GM19043 (cell line): ENCODE data around the gene MADCAM1.
"Not testable (repeated sequence)": the region's sequence is repeated elsewhere in the genome, so short reads cannot be mapped to it uniquely, and the experiment has no call there.

Experiments used
- ATAC-seq: cut with Tn5 transposase; IDR thresholded peaks from one replicate; pipeline ENCODE4 v1.9.1; 2021; ENCODE audit warnings: low read depth; ENCODE audit not compliant: unreplicated experiment

MADCAM1 gene

GRCh38 chr19:464208-464545 lies 32.1 kb upstream of the MADCAM1 start:
- ATAC-seq = no peak

- no peak for ATAC-seq
Observed at GRCh38 chr19:465056-465816, 31.1 kb upstream of the MADCAM1 start.

GRCh38 chr19:467554-467953 lies 28.7 kb upstream of the MADCAM1 start:
- no peak for ATAC-seq

- no peak for ATAC-seq
Observed at GRCh38 chr19:468587-469256, 27.6 kb upstream of the MADCAM1 start.

- no peak for ATAC-seq
Observed at GRCh38 chr19:469833-470232, 26.5 kb upstream of the MADCAM1 start.

GRCh38 chr19:470701-471100 lies 25.6 kb upstream of the MADCAM1 start:
- ATAC-seq = no peak

GRCh38 chr19:472005-472858 lies 24.1 kb upstream of the MADCAM1 start:
- no peak for ATAC-seq

GRCh38 chr19:474126-475078 lies 21.9 kb upstream of the MADCAM1 start:
- no peak for ATAC-seq

GRCh38 chr19:475360-475759 lies 20.9 kb upstream of the MADCAM1 start:
- no peak for ATAC-seq

- no peak for ATAC-seq
Observed at GRCh38 chr19:478236-478903, 17.9 kb upstream of the MADCAM1 start.

GRCh38 chr19:478976-479375 lies 17.3 kb upstream of the MADCAM1 start:
- ATAC-seq = no peak

- no peak for ATAC-seq
Observed at GRCh38 chr19:480016-480855, 16.1 kb upstream of the MADCAM1 start.

- ATAC-seq = not testable (repeated sequence)
Observed at GRCh38 chr19:481100-481499, 15.2 kb upstream of the MADCAM1 start.

GRCh38 chr19:482186-483041 lies 13.9 kb upstream of the MADCAM1 start:
- no peak for ATAC-seq

- ATAC-seq = no peak
Observed at GRCh38 chr19:483332-484072, 12.8 kb upstream of the MADCAM1 start.

- no peak for ATAC-seq
Observed at GRCh38 chr19:484494-484893, 11.8 kb upstream of the MADCAM1 start.

- no peak for ATAC-seq
Observed at GRCh38 chr19:485077-485476, 11.2 kb upstream of the MADCAM1 start.
